ENCODE results near the gene LZTS3.
"Not testable (repeated sequence)": the region's sequence is repeated elsewhere in the genome, so short reads cannot be mapped to it uniquely, and the experiment has no call there.

LZTS3 gene

GRCh38 chr20:3137492-3137891, 35.9 kb downstream of the LZTS3 start:
- H3K4me1 Mint-ChIP-seq = peaks cover 7% of the 10 kb centered on the region

DNA sequence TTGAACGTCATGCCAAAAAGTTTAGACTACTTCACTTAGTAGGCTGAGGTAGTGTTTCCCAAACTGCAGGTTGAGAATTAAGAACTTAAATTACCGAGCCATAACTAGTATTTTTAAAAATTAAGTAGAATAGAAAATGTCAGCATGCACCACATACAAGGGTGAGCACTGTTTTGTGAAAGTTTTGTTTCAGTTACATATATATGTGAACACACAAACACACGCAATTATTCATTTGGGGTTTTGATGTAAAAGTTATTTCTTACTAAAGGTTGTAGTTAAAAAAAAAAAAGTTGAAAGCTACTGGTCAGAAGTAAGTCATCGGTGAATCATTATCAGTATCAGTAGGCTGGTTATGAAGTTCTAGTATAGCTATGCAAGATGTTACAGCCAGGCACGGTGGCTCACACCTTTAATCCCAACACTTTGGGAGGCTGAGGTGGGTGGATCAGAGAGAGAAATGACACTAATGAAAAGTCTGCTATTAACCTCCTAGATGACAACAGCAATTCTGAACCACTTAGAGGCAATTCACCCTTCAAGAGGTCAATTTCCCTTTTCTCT, 37.8 kb downstream of the LZTS3 start:
- Mint-ChIP-seq H3K4me3 (no peak overlapping the region), H3K9me3 (no peaks in the 10 kb centered on the region), H3K4me1 (peaks cover 5% of the 10 kb centered on the region), H3K36me3 (peaks cover 5% of the 10 kb centered on the region), H3K27ac (peak overlapping the region; percentile 7)
- ATAC-seq = peak; percentile 89
- no peak for DNase-seq (ENCODE audit: low spot score in 2 of 2)

More at GRCh38 chr20:3137492-3137891, 35.9 kb downstream of the LZTS3 start:
- Mint-ChIP-seq H3K4me3 (no peak overlapping the region), H3K9me3 (no peaks in the 10 kb centered on the region), H3K36me3 (peaks cover 6% of the 10 kb centered on the region), H3K27ac (no peak overlapping the region)
- ATAC-seq = no peak
- DNase-seq (ENCODE audit: low spot score in 2 of 2) = no peak

DNA sequence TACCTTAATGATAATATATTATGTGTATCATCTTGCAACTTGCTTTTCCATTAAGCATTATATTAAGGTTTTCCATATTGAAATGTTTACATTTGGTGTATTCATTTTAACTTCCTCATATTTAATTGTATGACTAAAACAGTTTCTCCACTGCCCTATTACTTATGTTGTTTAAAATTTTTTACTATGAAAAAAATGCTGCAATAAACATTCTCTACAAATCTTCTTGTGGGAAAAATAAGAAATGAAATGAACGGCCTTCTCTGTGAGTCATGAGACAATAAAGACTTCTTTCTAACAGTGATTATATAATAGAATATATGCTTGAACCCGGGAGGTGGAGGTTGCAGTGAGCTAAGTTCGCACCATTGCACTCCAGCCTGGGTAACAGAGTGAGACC, 39.2 kb downstream of the LZTS3 start:
- DNase-seq (ENCODE audit: low spot score in 2 of 2) = no peak
- Mint-ChIP-seq H3K4me1 (no peaks in the 10 kb centered on the region), H3K4me3 (no peak overlapping the region), H3K36me3 (no peaks in the 10 kb centered on the region), H3K9me3 (no peaks in the 10 kb centered on the region), H3K27ac (no peak overlapping the region)
- no peak for ATAC-seq

DNA sequence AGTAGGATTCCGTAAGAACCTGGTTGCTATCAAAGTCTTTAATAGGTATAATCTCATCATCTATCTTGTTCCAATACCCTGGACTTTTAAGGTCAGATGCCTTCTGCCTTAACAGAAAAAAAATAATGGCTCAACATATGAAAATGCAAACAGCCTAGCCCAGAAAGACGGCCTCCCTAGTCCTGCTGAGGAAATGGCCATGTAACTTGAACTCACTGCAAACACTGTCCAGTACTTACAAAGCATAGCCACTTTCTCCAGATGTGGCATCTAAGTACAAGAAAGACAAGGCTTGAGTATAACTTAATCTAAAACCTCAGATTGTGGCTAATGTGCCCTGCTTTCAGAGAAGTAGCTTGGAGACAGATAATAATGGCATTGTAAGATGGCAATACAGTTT, 40.2 kb downstream of the LZTS3 start:
- no peak overlapping the region for H3K4me3 Mint-ChIP-seq
- no peak for DNase-seq (ENCODE audit: low spot score in 2 of 2)
- H3K4me1 Mint-ChIP-seq = no peaks in the 10 kb centered on the region
- no peak for ATAC-seq
- no peaks in the 10 kb centered on the region for H3K36me3 Mint-ChIP-seq
- H3K27ac Mint-ChIP-seq = no peak overlapping the region
- no peaks in the 10 kb centered on the region for H3K9me3 Mint-ChIP-seq

- Mint-ChIP-seq H3K27ac (no peak overlapping the region), H3K4me1 (no peaks in the 10 kb centered on the region), H3K36me3 (no peaks in the 10 kb centered on the region), H3K4me3 (no peak overlapping the region), H3K9me3 (no peaks in the 10 kb centered on the region)
- ATAC-seq (no peak), DNase-seq (ENCODE audit: low spot score in 2 of 2) (no peak)
Observed at GRCh38 chr20:3130051-3130600, 43.2 kb downstream of the LZTS3 start.

DNA sequence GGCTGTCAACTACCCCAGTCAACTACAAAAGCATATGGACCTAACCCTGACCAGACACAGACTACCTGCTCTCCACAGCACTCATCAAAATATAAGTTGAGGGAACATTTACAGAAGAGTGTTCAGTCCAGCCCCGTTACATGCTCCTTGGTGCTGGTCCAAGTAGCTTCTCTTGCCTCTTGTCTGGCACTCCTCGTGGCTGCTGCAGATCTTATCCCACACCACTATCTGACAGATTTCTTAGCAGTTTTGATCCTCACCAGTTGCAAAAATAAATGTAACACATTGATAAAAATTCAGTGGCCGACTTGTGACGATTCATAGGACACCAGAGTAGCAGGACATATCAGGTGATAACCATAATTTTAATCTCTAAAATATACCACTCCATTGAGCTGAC, 44.3 kb downstream of the LZTS3 start:
- H3K9me3 Mint-ChIP-seq = no peaks in the 10 kb centered on the region
- DNase-seq (ENCODE audit: low spot score in 2 of 2) (no peak), ATAC-seq (no peak)
- H3K36me3 Mint-ChIP-seq = no peaks in the 10 kb centered on the region
- H3K4me1 Mint-ChIP-seq = no peaks in the 10 kb centered on the region
- no peak overlapping the region for H3K4me3 Mint-ChIP-seq
- no peak overlapping the region for H3K27ac Mint-ChIP-seq

- no peak overlapping the region for H3K27ac Mint-ChIP-seq
- ATAC-seq = no peak
Observed at GRCh38 chr20:3128275-3128984, 44.9 kb downstream of the LZTS3 start.

DNA sequence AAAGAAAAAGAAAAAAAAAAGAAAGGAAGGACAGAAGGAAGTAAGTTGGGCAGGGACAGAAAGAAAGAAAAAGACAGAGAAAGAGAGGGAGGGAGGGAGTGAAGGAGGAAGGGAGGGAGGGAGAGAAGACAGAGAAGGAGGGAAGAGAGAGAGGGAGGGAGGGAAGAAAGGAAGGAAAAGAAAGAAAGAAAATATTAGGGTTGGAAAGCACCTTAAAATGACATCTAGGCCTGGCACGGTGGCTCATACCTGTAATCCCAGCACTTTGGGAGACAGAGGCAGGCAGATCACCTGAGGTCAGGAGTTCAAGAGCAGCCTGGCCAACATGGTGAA, 46.9 kb downstream of the LZTS3 start:
- H3K9me3 Mint-ChIP-seq = no peaks in the 10 kb centered on the region
- ATAC-seq (no peak), DNase-seq (ENCODE audit: low spot score in 2 of 2) (no peak)
- no peak overlapping the region for H3K27ac Mint-ChIP-seq
- H3K4me3 Mint-ChIP-seq = no peak overlapping the region
- peaks cover 11% of the 10 kb centered on the region for H3K4me1 Mint-ChIP-seq
- H3K36me3 Mint-ChIP-seq = peaks cover 11% of the 10 kb centered on the region

More at GRCh38 chr20:3128275-3128984, 44.9 kb downstream of the LZTS3 start:
- H3K36me3 Mint-ChIP-seq = no peaks in the 10 kb centered on the region
- peaks cover 3% of the 10 kb centered on the region for H3K4me1 Mint-ChIP-seq
- no peak for DNase-seq (ENCODE audit: low spot score in 2 of 2)
- H3K9me3 Mint-ChIP-seq = no peaks in the 10 kb centered on the region
- no peak overlapping the region for H3K4me3 Mint-ChIP-seq

DNA sequence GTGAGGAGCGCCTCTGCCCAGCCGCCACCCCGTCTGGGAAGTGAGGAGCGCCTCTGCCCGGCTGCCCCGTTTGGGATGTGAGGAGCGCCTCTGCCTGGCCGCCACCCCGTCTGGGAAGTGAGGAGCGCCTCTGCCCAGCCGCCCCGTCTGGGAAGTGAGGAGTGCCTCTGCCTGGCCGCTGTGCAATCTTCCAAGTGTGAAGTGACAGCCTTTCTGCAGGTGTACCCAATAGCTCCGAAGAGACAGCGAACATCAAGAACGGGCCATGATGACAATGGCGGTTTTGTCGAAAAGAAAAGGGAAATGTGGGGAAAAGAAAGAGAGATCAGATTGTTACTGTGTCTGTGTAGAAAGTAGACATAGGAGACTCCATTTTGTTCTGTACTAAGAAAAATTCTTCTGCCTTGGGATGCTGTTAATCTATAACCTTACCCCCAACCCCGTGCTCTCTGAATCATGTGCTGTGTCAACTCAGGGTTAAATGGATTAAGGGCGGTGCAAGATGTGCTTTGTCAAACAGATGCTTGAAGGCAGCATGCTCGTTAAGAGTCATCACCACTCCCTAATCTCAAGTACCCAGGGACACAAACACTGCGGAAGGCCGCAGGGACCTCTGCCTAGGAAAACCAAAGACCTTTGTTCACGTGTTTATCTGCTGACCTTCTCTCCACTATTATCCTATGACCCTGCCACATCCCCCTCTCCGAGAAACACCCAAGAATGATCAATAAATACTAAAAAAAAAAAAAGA, 47.4 kb downstream of the LZTS3 start:
- Mint-ChIP-seq H3K4me1 (peaks cover 16% of the 10 kb centered on the region), H3K36me3 (peaks cover 17% of the 10 kb centered on the region)
- not testable (repeated sequence) for ATAC-seq; H3K9me3 Mint-ChIP-seq; H3K27ac Mint-ChIP-seq; DNase-seq (ENCODE audit: low spot score in 2 of 2); H3K4me3 Mint-ChIP-seq

- not testable (repeated sequence) for H3K9me3 Mint-ChIP-seq; H3K27ac Mint-ChIP-seq; H3K4me3 Mint-ChIP-seq; ATAC-seq; DNase-seq (ENCODE audit: low spot score in 2 of 2)
- Mint-ChIP-seq H3K36me3 (peaks cover 25% of the 10 kb centered on the region), H3K4me1 (peaks cover 19% of the 10 kb centered on the region)
Observed at GRCh38 chr20:3124773-3125560, 48.4 kb downstream of the LZTS3 start.

DNA sequence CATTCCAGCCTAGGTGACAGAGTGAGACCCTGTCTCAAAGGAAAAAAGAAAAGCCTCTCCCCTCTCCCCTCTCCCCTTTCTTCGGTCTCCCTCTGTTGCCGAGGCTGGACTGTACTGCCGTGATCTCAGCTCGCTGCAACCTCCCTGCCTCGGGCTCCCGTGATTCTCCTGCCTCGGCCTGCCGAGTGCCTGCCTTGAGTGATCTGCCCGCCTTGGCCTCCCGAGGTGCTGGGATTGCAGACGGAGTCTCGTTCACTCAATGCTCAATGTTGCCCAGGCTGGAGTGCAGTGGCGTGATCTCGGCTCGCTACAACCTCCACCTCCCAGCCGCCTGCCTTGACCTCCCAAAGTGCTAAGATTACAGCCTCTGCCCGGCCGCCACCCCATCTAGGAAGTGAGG, 49.2 kb downstream of the LZTS3 start:
- not testable (repeated sequence) for DNase-seq (ENCODE audit: low spot score in 2 of 2); ATAC-seq; H3K4me3 Mint-ChIP-seq; H3K9me3 Mint-ChIP-seq; H3K27ac Mint-ChIP-seq
- Mint-ChIP-seq H3K36me3 (peaks cover 25% of the 10 kb centered on the region), H3K4me1 (peaks cover 19% of the 10 kb centered on the region)

GRCh38 chr20:3123542-3123941, 49.8 kb downstream of the LZTS3 start:
- peaks cover 19% of the 10 kb centered on the region for H3K4me1 Mint-ChIP-seq
- H3K9me3 Mint-ChIP-seq = no peaks in the 10 kb centered on the region
- ATAC-seq = no peak
- H3K4me3 Mint-ChIP-seq = no peak overlapping the region
- DNase-seq (ENCODE audit: low spot score in 2 of 2) = no peak
- peaks cover 25% of the 10 kb centered on the region for H3K36me3 Mint-ChIP-seq
- peak overlapping the region; percentile 83 for H3K27ac Mint-ChIP-seq

GRCh38 chr20:3121955-3122610, 51.3 kb downstream of the LZTS3 start:
- DNase-seq (ENCODE audit: low spot score in 2 of 2) (no peak), ATAC-seq (no peak)
- H3K27ac Mint-ChIP-seq = peak overlapping the region; percentile 40
- H3K4me3 Mint-ChIP-seq = no peak overlapping the region
- H3K36me3 Mint-ChIP-seq = peaks cover 25% of the 10 kb centered on the region
- no peaks in the 10 kb centered on the region for H3K9me3 Mint-ChIP-seq
- peaks cover 19% of the 10 kb centered on the region for H3K4me1 Mint-ChIP-seq

DNA sequence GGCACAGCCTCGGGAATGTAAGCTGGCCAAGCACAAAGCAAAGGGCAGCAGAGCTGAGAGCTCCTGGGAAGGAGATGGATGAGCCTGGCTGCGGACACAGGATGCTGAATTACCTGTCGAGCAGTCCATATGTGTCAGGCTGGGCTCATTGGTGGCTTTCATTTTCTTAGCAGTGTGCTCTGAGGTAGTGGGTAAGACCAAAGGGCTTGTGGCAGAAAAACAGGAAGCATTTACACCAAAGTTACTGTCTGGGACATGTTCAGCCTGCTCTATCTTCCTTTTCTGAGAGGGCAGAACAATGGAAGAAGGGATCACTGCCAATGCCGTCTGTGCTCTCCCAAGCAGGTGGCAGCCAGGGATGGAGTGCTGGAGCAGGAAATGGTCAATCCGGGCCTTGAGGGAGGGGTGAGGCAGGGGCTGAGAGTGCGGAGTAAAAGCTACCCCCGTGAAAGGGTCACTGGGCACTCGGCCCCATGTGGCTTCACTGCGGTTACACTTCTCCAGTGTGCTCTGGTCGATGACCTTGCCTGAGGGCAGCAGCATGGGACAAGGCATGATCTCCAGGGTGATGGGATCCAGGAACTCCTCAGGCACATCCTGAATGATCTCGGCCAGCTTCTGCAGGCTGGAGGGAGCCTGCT, 52.0 kb downstream of the LZTS3 start:
- no peaks in the 10 kb centered on the region for H3K9me3 Mint-ChIP-seq
- H3K36me3 Mint-ChIP-seq = peaks cover 29% of the 10 kb centered on the region
- no peak for DNase-seq (ENCODE audit: low spot score in 2 of 2)
- H3K27ac Mint-ChIP-seq = peak overlapping the region; percentile 51
- ATAC-seq = no peak
- peaks cover 19% of the 10 kb centered on the region for H3K4me1 Mint-ChIP-seq
- no peak overlapping the region for H3K4me3 Mint-ChIP-seq

All from stimulated activated effector memory CD8-positive, alpha-beta T cell treated with anti-CD3 and anti-CD28 coated beads, Interleukin-12 subunit alpha, Interleukin-12 subunit beta, amount 100 ng/mL, for 72 hours (primary cell).